CMK (cell line): Measurements from ENCODE around the gene DPF3.

ENCODE experiments used
- DNase-seq: peaks from one replicate; pipeline ENCODE4 v3.0.0-alpha.2; 2010; ENCODE audit warnings: low read depth

The DPF3 gene

DNA sequence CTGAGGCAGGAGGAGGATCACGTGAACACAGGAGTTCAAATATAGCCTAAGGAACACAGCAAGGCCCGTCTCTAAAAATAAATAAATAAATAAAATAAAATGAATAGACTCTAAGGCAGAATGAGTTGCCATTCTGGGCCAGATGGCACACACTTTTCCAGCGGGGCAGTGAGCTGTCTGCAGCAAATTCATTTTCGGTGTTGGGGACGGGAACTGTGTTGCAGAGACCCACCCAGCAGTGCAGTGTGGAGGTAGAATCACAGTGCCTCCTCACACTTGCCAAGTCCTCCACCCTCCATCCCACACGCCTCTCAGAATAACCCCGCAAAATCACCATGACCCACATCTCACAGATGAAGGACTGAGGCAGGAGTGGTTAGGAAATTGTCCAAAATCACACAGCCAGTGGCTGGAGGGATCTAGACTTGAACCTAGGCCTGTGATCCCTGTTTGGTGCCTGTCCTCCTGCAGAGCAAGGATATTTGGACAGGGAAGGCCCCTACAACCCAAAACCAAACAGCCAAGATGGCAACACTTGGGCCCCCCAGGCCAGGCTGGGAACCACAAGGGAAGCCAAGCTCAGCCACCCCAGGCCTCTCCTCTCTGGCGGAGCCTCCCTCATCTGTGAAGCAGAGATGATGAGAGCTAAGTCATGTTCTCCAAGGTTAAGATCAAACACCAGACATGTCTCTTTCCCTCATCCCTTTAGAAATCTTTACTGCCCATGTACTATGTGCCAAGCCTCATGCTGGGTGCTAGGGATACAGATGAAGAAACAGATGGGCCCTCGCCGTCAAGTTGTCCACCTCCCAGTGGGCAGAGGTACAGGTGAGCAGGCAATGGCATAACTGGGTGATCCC is 152.7 kb downstream of the DPF3 start:
- DNase-seq, result no peak

GRCh38 chr14:72740504-72740961 is 153.4 kb downstream of the DPF3 start:
- no peak for DNase-seq

GRCh38 chr14:72739446-72740405 is 154.2 kb downstream of the DPF3 start:
- no peak for DNase-seq

DNA sequence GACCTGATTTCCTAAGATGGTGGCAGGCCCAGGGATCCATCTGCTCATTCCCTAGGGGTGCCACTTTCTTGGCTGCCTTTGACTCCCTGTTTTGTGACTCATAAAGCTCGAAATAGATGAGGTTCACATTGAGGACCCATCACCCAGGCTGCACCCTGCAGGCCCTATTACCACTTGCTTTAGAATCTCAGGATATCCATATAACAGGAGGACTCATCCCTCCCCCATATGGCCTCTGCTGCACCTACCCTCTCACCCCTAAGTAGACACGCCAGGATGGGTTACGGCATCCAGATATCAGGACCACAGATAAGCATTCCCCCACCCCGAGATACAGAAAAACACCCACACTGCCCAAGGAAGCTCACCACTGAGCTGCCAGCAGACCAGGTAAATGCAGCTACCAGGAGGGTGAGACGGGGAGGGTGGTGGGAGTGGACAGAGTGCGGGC is 155.7 kb downstream of the DPF3 start:
- DNase-seq, result no peak

DNA sequence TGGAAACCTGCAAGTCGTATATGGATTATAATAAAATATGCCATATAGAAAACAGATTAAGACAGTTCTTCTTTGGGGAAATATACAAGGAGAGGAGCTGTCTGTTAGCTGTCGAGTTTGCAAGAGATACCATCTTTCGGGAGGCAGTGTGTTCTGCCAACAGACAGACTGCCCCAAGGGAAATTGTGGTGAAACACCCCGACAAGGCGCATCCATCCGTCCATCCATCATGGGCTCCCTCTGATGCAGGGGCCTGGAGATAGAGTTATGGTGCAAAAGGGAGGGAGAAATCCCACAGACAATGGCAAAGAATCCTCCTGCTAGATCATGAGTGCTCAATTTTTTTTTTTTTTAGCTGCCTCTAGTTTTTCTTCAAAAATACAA is 156.3 kb downstream of the DPF3 start:
- DNase-seq, result no peak

DNA sequence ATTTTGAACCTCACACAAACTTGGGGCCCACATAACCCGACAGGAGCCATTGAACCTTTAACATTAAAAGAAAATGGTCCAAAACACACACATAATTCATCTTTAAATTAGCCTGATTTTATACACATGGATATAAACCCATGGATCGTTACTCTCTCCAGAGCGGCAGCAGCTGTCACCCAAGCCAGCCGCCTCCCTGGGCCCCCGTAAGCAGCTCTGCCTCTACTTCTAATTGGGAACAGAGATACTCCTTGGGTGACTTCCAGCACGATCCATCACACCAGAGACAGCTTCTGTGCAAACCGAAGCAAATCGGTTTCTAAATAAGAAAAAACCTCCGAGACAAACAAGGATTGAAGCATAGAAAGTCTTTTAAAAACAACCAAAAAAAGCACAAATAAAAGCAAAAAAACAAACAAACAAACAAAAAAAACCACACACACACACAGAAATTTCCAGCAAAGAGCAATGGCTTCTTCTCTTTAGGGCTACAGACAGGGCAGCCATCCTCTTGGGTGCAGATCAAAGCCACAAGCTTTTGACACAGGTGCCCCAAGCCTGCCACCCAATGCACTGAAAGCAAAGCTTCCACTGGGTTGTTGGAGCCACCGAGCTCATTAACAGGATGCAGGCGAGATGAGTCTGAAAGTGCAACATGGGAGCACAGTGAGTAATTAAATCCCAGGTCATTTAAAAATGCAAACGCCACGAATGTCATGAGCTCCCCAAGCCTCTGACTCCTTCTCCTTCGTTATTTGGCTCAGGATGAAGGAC is 156.9 kb downstream of the DPF3 start:
- no peak for DNase-seq

GRCh38 chr14:72736308-72736707 is 157.6 kb downstream of the DPF3 start:
- DNase-seq, result no peak

- DNase-seq, result no peak
These were observed 161.7 kb downstream of the DPF3 start for GRCh38 chr14:72732022-72732780.

- DNase-seq, result no peak
These were observed 162.5 kb downstream of the DPF3 start for GRCh38 chr14:72731252-72732020.

GRCh38 chr14:72730468-72730867 is 163.4 kb downstream of the DPF3 start:
- DNase-seq, result no peak

DNA sequence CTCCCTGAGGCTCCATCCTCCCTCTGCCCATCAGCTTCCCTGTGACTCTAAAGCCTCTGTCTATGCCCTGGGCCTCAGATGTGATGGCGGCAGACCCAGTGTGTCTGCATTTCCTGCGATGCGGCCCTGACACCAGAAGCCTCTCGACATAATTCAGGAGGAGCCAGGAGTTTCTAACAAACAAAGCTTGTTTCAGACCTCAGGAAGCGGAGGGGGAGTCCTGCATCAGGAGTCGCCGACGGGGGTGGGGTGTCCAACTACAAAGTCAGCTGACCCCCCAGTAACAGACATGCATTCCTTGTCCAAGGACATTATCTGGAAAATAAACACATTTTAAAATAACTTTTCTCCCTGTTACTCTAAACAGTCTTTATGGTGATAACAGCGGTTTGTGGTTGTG is 167.5 kb downstream of the DPF3 start:
- no peak for DNase-seq

GRCh38 chr14:72723858-72724530 is 169.9 kb downstream of the DPF3 start:
- no peak for DNase-seq

DNA sequence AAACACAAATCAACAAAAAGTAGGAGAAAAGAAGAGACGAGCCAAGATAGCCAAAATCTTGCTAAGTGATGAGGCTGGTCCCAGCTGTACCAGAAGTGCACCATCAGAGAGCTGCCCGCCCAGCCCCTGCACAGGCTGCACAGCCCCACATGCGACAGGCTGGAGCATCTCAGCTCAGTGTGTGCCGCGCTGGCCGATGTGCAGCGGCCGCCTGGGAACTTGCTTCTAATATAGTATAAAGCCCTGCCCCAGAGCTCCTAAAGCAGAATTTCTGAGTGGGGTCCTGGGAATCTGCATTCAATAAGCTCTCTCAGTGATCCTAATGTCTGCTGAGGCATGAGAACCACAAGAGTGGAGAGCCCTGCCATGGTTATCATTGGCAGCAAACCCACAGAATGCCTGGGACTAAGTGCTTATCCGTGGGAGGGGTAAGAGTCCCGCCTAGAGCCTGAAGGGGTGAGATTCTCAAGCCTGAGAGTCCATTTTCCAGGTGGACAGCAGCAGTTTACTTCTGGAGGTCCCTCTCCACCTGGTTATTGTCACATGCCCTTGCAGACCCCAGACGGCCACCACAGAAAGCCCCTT is 171.6 kb downstream of the DPF3 start:
- no peak for DNase-seq

DNA sequence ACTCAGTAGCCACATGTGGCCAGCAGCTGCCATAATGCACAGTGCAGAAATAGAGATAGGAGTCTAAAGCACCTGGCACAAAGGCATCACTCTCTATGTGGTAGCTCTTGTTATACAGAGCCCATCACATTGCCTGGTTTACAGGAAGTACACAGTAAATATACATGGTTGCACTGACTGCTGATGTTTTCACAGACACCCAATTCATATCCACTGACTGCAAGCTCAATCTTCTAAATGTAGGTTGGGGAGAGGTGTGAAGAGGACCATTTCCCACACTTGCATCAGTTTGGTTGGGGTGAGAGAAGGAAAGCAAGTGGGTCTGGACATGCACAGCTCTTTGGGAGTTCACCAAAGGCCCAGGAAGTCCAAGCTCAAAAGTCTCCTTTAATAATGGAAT is 172.8 kb downstream of the DPF3 start:
- no peak for DNase-seq

DNA sequence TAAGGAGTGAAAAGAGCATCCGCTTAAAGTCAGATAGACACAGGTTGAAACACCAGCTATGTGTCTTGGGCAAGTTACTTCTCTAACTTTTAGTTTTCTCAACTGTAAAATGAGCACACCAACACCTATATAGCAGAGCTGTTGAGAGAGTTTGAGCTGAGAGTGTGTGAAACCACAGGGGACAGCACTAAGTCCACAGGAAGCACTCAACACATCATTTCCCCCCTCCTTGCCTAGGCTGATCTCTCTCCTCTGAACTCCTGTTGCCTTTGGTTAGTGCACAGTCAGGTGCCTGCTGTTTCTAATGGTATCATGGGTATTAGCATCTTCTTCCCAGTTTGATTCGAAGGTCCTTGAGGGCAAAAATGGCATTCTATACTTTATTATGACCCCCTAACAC is 176.7 kb downstream of the DPF3 start:
- DNase-seq, result no peak

- DNase-seq, result no peak
These were observed 177.4 kb downstream of the DPF3 start for GRCh38 chr14:72716476-72716875.

GRCh38 chr14:72715850-72716228 is 178.1 kb downstream of the DPF3 start:
- no peak for DNase-seq

DNA sequence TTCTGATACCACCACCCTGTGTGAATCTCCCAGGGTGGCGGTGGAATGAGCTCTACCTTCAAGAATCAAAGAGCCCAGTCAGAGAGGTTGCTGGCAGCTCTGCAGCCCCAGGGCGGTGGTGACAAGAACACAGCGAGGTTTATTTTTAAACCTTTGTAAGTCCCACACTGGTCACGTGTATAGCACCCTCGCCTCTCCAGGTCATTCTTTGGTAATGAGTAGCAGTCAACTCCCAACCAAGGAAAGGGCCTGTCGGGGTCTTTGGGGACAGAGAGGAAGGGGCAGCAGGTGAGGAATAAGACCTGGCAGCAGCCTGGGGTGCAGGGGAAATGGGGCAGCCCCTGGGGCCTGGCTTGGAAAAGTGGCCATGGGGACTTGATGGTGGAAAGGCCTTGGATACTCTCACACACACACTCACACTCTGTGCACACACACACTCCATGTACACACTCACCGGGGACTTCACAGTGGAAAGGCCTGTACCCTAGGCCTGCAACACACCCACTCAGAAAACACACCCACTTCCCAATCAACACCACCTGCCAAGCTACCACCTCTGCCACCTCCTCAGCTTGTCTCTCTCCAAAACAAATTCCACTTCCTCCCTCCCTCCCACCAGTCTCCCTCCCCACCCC is 178.6 kb downstream of the DPF3 start:
- DNase-seq, result no peak

DNA sequence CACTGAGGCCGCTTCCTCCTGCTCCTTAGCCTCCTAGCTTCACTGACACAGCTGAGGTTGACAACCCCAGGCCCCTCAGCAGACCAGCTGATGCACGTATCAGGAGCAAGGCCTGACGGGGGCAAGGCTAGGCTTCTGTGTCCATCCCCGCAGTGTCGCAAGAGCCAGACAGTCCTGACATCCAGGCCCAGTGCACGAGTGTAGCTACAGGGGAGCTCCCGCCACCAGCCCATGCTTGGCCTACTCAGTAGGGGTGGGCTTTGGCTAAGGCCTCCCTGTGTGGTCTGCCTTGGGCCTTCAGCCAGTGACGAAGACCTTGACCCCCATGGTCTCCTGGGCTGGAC is 179.1 kb downstream of the DPF3 start:
- no peak for DNase-seq
